T47D (cell line): Measurements from ENCODE around the gene EYS.
"Not testable (repeated sequence)": the region's sequence is repeated elsewhere in the genome, so short reads cannot be mapped to it uniquely, and the experiment has no call there.

Source experiments
- DNase-seq, 2 experiments: peaks; one replicate each; pipeline versions ENCODE4 v3.0.0 to v3.0.0-alpha.2; 2011 to 2012; ENCODE audit warnings: low read depth in 1 of 2, low spot score in 1 of 2
- JUND ChIP-seq: IDR thresholded peaks from 2 replicates; pipeline ENCODE4 v1.6.1; 2012; ENCODE audit warnings: low read depth
- in situ Hi-C: cut with HindIII; loops from 2 replicates; pipeline ENCODE4 v1.10.0; 2016; ENCODE audit warnings: low sequenced_read_pairs, low pct_unique_long_range_greater_than_20kb

Gene EYS

GRCh38 chr6:64041373-64041772, 1665.7 kb downstream of the EYS start:
- in situ Hi-C loops = no loop called here
- DNase-seq = no peak
- no peak for TF ChIP-seq JUND

- no peak for DNase-seq
- in situ Hi-C loops = no loop called here
- TF ChIP-seq JUND = no peak
These were observed 1666.9 kb downstream of the EYS start for GRCh38 chr6:64040113-64040512.

- in situ Hi-C loops = no loop called here
- no peak for TF ChIP-seq JUND
- no peak for DNase-seq
These were observed 1669.6 kb downstream of the EYS start for GRCh38 chr6:64037427-64037826.

- no peak for DNase-seq
- no peak for TF ChIP-seq JUND
- in situ Hi-C loops = no loop called here
These were observed 1671.9 kb downstream of the EYS start for GRCh38 chr6:64034910-64035655.

GRCh38 chr6:64034291-64034690, 1672.7 kb downstream of the EYS start:
- in situ Hi-C loops = no loop called here
- DNase-seq = no peak
- TF ChIP-seq JUND = no peak

GRCh38 chr6:64030950-64031618, 1675.9 kb downstream of the EYS start:
- in situ Hi-C loops = not testable (repeated sequence)

GRCh38 chr6:64023693-64024092, 1683.3 kb downstream of the EYS start:
- in situ Hi-C loops = no loop called here
- DNase-seq = no peak
- TF ChIP-seq JUND = no peak

More at GRCh38 chr6:64030950-64031618, 1675.9 kb downstream of the EYS start:
- not testable (repeated sequence) for DNase-seq

- in situ Hi-C loops = no loop called here
These were observed 1692.4 kb downstream of the EYS start for GRCh38 chr6:64014595-64014994.

GRCh38 chr6:64013011-64013410, 1694.0 kb downstream of the EYS start:
- no peak for TF ChIP-seq JUND
- no peak for DNase-seq
- in situ Hi-C loops = no loop called here

More at GRCh38 chr6:64014595-64014994, 1692.4 kb downstream of the EYS start:
- DNase-seq = no peak
- no peak for TF ChIP-seq JUND

- in situ Hi-C loops = no loop called here
- peak; percentile 11 to 71 for DNase-seq
- no peak for TF ChIP-seq JUND
These were observed 1694.5 kb downstream of the EYS start for GRCh38 chr6:64012351-64013001.

GRCh38 chr6:64010666-64011065, 1696.4 kb downstream of the EYS start:
- no peak for DNase-seq
- no peak for TF ChIP-seq JUND
- in situ Hi-C loops = no loop called here

GRCh38 chr6:64010010-64010409, 1697.0 kb downstream of the EYS start:
- no peak for DNase-seq
- TF ChIP-seq JUND = no peak
- in situ Hi-C loops = no loop called here

- in situ Hi-C loops = no loop called here
- DNase-seq = no peak
- TF ChIP-seq JUND = no peak
These were observed 1700.8 kb downstream of the EYS start for GRCh38 chr6:64006246-64006645.
